ENCODE measurements around the gene HSPBP1. TPM values are rescaled to one million over a fixed set of nuclear protein-coding genes. Genes with fewer than 3 reads are reported as not detected.
A peak's percentile ranks its signal among the peaks of the same experiment; 100 is the strongest.

The HSPBP1 gene
- total and polyA plus RNA-seq, 9 of the 15 experiments (the other 6 are each of a cell fraction or from before 2014, with no cell fraction given), result 0.83 to 81.3 (median 21.8) TPM

- no peak overlapping the region for H3K4me2 ChIP-seq (ENCODE audit: insufficient read depth, low read length)
- ATAC-seq (no peak), FAIRE-seq (no peak), DNase-seq (ENCODE audit: extremely low read depth in 1 of 4, low spot score in 3 of 4) (no peak)
- H3K9me3 ChIP-seq (replicated peaks; ENCODE audit: control insufficient read depth, insufficient read depth, low read depth, low read length), result no peaks in the 10 kb centered on the region
- POLR2A ChIA-PET, result interaction anchor here (1.0 to 1.7 kb wide), 3 partner anchors 11 to 25 kb away, joined by 3 read pairs; no protein-coding TSS in a partner anchor
- peaks cover 84% of the 10 kb centered on the region for H3K36me3 ChIP-seq (ENCODE audit: control insufficient read depth, insufficient read depth, low read length)
- intact Hi-C loops (cut with micrococcal nuclease), result no loop called here
- peaks cover 30 to 54% of the 10 kb centered on the region in 2 experiments; a peak in 4 of 5 replicates for H3K4me1 ChIP-seq (replicated peaks in 1 of 2; ENCODE audit: control insufficient read depth in 2 of 2, insufficient read depth in 2 of 2, low read length in 2 of 2)
- CTCF ChIA-PET (ENCODE audit: low intra/inter-chr PET ratio), result no interaction called here
- H3K27me3 ChIP-seq (ENCODE audit: control insufficient read depth in 2 of 2, insufficient read depth in 2 of 2, low read length in 2 of 2), result no peaks in the 10 kb centered on the region
- WGBS (ENCODE audit: insufficient coverage, low coverage, missing lambda C conversion rate), result 93% methylated on average over 19 of the region's 21 CpGs
- no peak overlapping the region for H3K27ac ChIP-seq (ENCODE audit: extremely low read depth, low read depth, low read length)
- in situ Hi-C loops (cut with MboI), result no loop called here
- peaks cover 77% of the 10 kb centered on the region for H4K20me1 ChIP-seq (replicated peaks; ENCODE audit: control insufficient read depth, insufficient read depth, low read length)
- no peak overlapping the region for H2AFZ ChIP-seq (ENCODE audit: low read depth, low read length)
- peaks cover 100% of the 10 kb centered on the region for H3K79me2 ChIP-seq (ENCODE audit: control insufficient read depth, insufficient read depth, low read length)
- peaks cover 12% of the 10 kb centered on the region for H3K9me1 ChIP-seq (ENCODE audit: control insufficient read depth, insufficient read depth, low read length)
- peak; percentile 33; the same call in 1 of the 2 replicates for TF ChIP-seq RBFOX2 (IDR thresholded peaks at IDR 0.05; ENCODE audit: low read depth, low read length)
- TF ChIP-seq ZC3H8 (IDR thresholded peaks at IDR 0.05), result no peak
- H3K9ac ChIP-seq (ENCODE audit: insufficient read depth in 1 of 2, low read depth in 2 of 2, low read length in 2 of 2), result peak overlapping the region in 1 of 2 experiments; percentile 38; a peak in 1 of 4 replicates
- H3K4me3 ChIP-seq, result no peak overlapping the region
- no TSS peak for BruUV-seq (replicated peaks)
These were observed 26.9 kb downstream of the HSPBP1 start for GRCh38 chr19:55252760-55253663.
